Activated effector memory CD4-positive, alpha-beta T cell treated with anti-CD3 and anti-CD28 coated beads, Interleukin-2, amount 50 U/mL, for 16 hours (primary cell): Measurements from ENCODE around the gene ACAA2.
"Not testable (repeated sequence)": the region's sequence is repeated elsewhere in the genome, so short reads cannot be mapped to it uniquely, and the experiment has no call there.

Experiments used
- DNase-seq: peaks from one replicate; pipeline ENCODE4 v3.0.0-alpha.2; 2020

ACAA2 gene

GRCh38 chr18:49808553-49809191 is 4.7 kb downstream of the ACAA2 start:
- not testable (repeated sequence) for DNase-seq

- DNase-seq: no peak
Measured at GRCh38 chr18:49804096-49804495, 9.2 kb downstream of the ACAA2 start.

DNA sequence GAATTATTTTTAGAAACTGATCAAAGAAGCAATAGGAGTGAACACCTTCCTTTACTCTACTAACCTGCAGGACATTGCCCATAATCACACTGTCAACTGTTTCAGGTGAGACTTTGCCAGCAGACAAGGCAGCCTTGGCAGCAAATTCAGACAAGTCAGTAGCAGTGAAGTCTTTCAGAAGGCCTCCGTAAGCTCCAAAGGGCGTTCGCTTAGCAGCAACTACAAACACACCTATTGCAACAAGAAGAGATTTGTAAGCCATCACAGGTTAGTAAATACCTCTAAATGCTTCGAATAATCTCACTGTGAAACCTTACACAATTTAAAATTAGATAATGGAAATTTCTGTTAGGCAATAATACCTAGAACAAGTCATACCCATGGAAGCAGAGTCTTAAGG is 10.7 kb downstream of the ACAA2 start:
- no peak for DNase-seq

DNA sequence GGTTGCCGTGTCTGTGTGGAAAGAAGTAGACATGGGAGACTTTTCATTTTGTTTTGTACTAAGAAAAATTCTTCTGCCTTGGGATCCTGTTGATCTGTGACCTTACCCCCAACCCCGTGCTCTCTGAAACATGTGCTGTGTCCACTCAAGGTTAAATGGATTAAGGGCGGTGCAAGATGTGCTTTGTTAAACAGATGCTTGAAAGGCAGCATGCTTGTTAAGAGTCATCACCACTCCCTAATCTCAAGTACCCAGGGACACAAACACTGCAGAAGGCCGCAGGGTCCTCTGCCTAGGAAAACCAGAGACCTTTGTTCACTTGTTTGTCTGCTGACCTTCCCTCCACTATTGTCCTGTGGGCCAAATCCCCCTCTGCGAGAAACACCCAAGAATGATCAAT is 12.8 kb downstream of the ACAA2 start:
- not testable (repeated sequence) for DNase-seq

- DNase-seq: not testable (repeated sequence)
Measured at GRCh38 chr18:49799806-49800205, 13.5 kb downstream of the ACAA2 start.

DNA sequence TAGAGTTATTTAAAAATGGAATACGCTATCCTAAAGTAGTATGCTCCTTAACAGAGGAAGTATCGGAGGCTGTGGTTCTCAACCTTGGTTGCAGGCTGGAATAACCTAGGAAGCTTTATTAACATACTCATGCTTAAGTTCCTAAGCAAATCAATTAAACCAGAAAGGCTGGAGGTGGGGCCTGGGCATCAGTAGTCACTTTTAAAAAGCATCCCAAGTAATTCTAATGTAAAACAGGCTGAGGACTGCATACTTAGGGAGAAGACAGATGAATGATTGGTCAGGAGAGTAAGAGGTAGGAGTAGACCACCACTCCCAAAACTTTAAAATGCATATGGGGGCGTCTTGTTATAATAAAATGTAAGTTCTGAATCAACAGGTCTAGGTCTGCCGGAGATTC is 15.3 kb downstream of the ACAA2 start:
- no peak for DNase-seq

DNA sequence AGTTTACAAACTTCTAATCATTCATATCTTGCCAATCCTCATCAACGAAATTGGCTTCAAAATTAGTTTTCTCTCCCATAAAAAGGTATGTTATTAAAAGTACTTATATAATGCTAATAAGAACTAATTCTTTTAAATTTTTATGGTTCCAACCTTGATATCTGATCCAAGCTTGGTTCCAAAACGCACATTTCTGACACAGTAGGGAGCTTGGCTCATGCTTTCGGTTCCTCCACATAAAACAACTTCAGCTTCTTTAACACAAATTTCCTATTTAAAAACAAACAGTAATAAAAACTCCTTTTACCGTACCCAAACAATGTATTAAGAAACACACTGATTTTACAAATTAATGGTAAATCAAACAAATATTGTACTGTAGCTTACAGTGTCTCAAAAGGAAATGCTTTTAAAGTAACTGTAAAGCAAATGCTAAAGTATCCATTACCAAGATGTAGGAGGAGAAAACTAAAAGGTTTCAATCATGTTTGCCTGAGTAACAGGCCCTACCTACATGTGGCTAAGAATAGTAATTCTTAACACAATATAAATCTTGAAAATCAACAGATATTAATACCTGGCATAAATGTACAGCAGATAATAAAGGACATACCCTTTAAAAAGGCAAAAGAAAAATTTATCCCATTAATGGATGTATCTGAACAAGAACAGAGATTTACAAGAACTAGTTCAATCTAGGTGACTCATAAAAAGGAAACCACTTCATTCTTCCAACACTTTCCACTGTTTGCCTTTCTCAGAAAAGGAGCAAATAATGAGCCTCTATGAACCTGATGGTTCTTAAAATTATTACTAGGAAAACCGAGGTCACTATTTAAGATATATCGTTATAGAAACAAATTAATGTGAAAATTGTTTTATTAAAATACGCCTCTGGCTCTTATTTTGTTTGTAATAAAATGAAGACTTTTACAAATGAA is 17.5 kb downstream of the ACAA2 start:
- DNase-seq: no peak

GRCh38 chr18:49794743-49795142 is 18.6 kb downstream of the ACAA2 start:
- DNase-seq: no peak

DNA sequence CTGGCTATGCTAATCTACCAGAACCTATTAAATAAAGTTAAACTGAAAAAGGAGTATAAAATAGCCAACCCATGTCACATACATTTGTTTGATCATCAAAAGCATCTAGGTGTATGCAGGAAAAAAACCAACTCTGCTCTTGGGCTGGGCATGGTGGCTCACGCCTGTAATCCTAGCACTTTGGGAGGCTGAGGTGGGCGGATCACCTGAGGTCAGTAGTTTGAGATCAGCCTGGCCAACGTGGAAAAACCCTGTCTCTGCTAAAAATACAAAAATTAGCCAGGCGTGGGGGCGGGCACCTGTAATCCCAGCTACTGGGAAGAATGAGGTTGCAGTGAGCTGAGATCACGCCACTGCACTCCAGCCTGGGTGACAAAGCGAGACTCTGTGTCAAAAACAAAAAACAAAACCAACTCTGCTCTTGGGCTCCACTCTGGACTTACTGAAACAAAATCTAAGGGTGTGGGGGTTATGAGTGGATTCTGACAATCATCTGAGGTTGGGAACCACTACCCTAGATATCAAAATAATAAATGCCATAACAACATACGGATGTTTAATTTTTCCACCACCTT is 23.7 kb downstream of the ACAA2 start:
- not testable (repeated sequence) for DNase-seq

GRCh38 chr18:49788327-49788898 is 24.9 kb downstream of the ACAA2 start:
- no peak for DNase-seq

- no peak for DNase-seq
Measured at GRCh38 chr18:49786019-49786720, 27.2 kb downstream of the ACAA2 start.

DNA sequence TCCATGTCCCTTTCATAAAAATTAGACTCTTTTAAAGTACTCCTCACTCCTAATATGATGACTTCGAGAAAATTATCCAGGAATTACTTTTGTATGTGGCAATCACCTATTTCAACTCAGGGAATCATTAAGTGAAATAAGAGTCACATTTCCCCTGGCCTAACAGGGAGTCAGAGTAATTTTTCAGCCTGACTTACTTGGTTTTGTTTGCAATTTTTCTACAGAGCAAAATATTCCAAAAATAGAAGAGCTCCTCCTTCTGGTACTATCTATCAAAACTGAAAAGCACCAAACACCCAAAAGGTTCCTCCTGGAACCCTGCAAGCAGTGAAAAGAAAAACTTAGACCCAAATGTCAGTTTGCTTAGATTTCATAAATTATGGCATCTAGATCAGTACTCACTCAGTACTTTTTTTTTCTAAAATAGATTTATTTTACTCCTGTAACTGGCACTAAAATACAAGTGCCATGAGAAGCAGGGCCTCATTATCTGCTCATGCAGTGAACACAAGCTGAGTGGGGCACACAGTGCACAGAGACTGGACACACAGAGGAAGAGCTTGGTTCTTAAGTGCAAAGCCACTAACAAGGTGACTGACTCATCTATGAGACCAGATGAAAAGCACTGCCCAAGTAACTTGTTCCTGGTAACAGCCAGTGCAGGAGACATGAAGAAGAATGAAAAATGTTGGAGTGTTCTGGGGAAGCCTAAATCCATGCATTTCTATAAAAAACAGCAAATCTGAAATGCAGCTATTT is 28.7 kb downstream of the ACAA2 start:
- no peak for DNase-seq

- DNase-seq: not testable (repeated sequence)
Measured at GRCh38 chr18:49783631-49784030, 29.7 kb downstream of the ACAA2 start.

GRCh38 chr18:49778826-49779465 is 34.4 kb downstream of the ACAA2 start:
- no peak for DNase-seq

GRCh38 chr18:49769047-49769728 is 44.1 kb downstream of the ACAA2 start:
- DNase-seq: no peak

DNA sequence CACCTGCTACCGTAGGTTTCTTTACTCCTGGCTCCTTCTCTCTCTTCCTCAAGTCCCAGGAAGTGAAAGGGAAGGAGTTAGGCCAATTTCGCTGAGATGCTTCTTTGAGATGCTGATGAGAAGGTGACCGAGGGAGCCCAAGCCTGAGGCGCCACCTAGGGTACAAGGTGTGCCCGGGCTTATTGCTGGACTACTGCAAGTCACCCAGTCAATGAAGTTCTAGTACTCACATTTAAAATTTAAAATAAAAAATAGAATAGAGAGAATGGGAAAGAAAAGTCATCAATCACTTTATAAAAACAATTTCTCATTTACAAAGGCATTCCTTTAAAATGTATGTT is 45.3 kb downstream of the ACAA2 start:
- no peak for DNase-seq

DNA sequence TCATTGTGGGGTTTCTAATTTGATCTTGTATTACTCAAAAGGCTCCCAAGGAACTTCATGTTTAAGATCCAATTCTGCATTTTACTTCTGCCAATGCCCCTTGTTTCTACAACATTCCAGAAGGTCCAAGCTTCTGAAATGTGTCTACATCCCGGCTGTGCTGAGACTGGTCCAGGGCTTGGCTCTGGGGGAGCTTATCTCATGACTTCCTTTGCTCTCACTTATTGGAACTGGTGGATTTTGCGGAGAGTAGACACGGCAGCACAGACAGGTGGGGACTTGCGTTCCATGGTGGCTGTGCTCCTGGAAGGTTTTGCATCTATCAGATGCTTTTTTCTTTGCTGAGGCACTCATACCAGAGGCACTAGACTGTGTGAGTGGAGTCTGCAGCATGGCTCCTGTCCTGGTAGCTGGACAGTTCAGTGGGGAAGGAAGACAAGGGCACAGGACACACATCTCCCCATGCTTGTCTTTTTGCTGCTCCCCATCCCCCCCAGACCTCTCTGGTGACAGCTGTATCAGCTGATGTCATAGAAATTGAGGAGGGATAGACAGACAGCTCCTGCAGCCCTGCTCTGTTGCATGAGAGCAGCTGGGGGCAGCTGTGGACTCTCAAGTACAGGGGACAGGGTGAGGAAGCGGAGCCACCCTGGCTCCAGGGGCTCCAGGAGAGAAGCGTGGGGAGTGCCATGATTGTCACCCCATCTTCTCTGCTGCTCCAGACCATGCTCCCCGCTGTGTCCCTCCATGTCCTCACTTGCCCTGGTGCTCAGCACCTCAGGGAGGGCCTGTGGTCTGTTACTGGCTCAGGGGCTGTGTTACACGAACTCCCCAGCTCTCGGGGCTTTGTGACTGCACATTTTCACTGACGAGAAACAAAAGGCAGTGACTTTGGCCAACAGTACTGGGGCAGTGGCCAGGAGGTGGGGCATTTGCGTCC is 46.0 kb downstream of the ACAA2 start:
- DNase-seq: no peak

DNA sequence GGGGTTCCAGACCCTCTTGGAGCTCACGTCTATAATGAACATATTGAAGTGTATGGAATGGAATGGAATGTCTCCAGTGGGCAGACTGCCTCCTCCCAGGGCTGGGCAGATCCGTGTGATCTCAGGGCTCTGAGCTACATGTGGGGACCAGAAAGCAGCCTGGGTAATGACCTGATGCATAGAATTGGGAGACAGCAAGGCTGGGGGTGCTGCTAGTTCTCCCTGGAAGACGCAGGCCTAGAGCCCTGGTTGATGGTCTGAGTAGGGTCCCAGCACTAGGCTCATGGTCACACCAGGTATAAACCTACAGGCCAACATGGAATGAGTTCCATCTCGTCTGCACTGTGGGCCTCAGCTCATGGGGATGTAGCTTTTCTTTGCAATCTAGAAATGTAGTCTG is 46.7 kb downstream of the ACAA2 start:
- DNase-seq: no peak

DNA sequence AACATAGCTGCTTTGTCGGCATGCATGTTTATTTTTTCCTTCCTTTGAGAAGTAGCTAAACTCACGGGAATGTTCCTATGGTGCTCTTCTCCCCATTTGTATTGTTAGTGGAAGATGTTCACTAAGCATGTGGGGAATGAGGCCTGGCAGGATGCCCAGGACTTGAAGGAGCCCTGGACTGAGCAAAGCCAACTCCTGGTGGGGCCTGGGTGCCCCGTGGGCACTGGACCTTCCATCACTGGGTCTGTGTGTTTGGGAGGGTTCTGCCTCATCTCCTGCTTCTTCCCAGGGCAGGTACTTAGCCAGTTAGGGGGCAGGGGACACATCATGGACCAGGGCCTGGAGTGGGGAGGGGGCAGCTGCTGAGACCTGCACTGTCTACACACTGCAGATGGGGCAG is 49.3 kb downstream of the ACAA2 start:
- no peak for DNase-seq

DNA sequence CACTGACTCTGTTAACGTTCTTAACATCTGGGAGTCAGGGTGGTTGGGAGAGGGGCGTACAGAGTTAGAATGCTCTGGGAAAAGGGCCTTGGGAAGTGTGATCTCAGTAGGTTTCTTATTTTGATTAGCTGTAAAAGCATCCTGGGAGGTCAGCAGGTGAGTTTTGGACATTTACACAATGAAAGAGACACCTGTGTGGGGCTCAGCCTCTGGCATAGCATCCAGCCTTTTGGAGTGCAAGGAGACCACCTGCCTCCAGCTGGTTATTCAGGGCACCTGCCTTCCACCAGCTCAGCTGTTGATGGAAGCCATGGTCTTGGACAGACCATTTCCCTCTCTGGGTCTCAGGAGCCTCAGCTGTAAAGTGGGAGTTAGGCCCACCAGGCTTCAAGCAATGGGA is 49.7 kb downstream of the ACAA2 start:
- no peak for DNase-seq
